OCI-LY1 (cell line): ENCODE results near the gene ELL2.

Source experiments
- H2AFZ ChIP-seq: fragments of 200-600 bp; sonication (generic), shearing (Covaris generic); 2 replicates; pipeline ENCODE4 v1.6.0; 2014; ENCODE audit warnings: antibody characterized with exemption, mild to moderate bottlenecking, low read length
- H3F3A ChIP-seq: fragments of 200-600 bp; sonication (generic), shearing (Covaris generic); 2 replicates; pipeline ENCODE4 v1.6.0; 2014; ENCODE audit warnings: mild to moderate bottlenecking, antibody characterized with exemption, low read length, moderate library complexity; ENCODE audit not compliant: insufficient read depth
- H3K27ac ChIP-seq: fragments of 200-600 bp; sonication (generic); 2 replicates; pipeline ENCODE4 v1.5.1; 2014; ENCODE audit warnings: low read length, mixed run types, mild to moderate bottlenecking, low read depth; ENCODE audit not compliant: poor library complexity, severe bottlenecking
- H3K27me3 ChIP-seq: fragments of 200-600 bp; sonication (generic); 2 replicates; pipeline ENCODE4 v1.6.0; 2014; ENCODE audit warnings: antibody characterized with exemption, mild to moderate bottlenecking, low read length, moderate library complexity; ENCODE audit not compliant: insufficient read depth
- H3K36me3 ChIP-seq: fragments of 200-600 bp; sonication (generic); 2 replicates; pipeline ENCODE4 v1.6.1; 2014; ENCODE audit warnings: mild to moderate bottlenecking, antibody characterized with exemption, low read length, moderate library complexity, mixed read lengths; ENCODE audit not compliant: insufficient read depth
- H3K4me1 ChIP-seq: fragments of 200-600 bp; sonication (generic); 2 replicates; pipeline ENCODE4 v1.5.1; 2014; ENCODE audit warnings: mild to moderate bottlenecking, low read length, moderate library complexity; ENCODE audit not compliant: insufficient read depth, severe bottlenecking
- H3K4me2 ChIP-seq: fragments of 200-600 bp; sonication (generic), shearing (Covaris generic); 2 replicates; pipeline ENCODE4 v1.6.1; 2014; ENCODE audit warnings: low read length
- H3K4me3 ChIP-seq: fragments of 200-600 bp; sonication (generic); 2 replicates; pipeline ENCODE4 v1.5.1; 2014; ENCODE audit warnings: low read length, low read depth, mild to moderate bottlenecking, mixed read lengths; ENCODE audit not compliant: poor library complexity, severe bottlenecking
- H3K79me2 ChIP-seq: fragments of 200-600 bp; shearing (Covaris generic); 2 replicates; pipeline ENCODE4 v1.6.1; 2016; ENCODE audit warnings: mixed run types, low read length, mixed read lengths; ENCODE audit not compliant: insufficient read depth
- H3K9ac ChIP-seq: fragments of 200-600 bp; sonication (generic), shearing (Covaris generic); 2 replicates; pipeline ENCODE4 v1.6.1; 2014; ENCODE audit warnings: mild to moderate bottlenecking, low read length, mixed read lengths
- H3K9me2 ChIP-seq: fragments of 200-600 bp; sonication (generic), shearing (Covaris generic); 2 replicates; pipeline ENCODE4 v1.6.1; 2014; ENCODE audit warnings: low read depth, mild to moderate bottlenecking, low read length, mixed read lengths
- H3K9me3 ChIP-seq: fragments of 200-600 bp; shearing (Covaris generic); 2 replicates; pipeline ENCODE4 v1.6.1; 2014; ENCODE audit warnings: low read length, mixed read lengths
- H4K20me1 ChIP-seq: fragments of 200-600 bp; sonication (generic), shearing (Covaris generic); 2 replicates; pipeline ENCODE4 v1.6.0; 2016; ENCODE audit warnings: mild to moderate bottlenecking, low read length; ENCODE audit not compliant: insufficient read depth
- EZH2 ChIP-seq: fragments of 200-600 bp; sonication (generic), shearing (Covaris generic); IDR thresholded peaks from 2 replicates; pipeline ENCODE4 v1.8.0; 2017; ENCODE audit warnings: borderline replicate concordance, mixed run types, mild to moderate bottlenecking, antibody characterized with exemption, low read length, moderate library complexity, mixed read lengths
- TF ChIP-seq, protein P1 (sequence below): fragments of 200-600 bp; sonication (generic), shearing (Covaris generic); IDR thresholded peaks from 2 replicates; pipeline ENCODE4 v1.5.1; 2017; ENCODE audit warnings: mild to moderate bottlenecking, antibody characterized with exemption, low read length, moderate library complexity, mixed read lengths

The ELL2 gene

DNA sequence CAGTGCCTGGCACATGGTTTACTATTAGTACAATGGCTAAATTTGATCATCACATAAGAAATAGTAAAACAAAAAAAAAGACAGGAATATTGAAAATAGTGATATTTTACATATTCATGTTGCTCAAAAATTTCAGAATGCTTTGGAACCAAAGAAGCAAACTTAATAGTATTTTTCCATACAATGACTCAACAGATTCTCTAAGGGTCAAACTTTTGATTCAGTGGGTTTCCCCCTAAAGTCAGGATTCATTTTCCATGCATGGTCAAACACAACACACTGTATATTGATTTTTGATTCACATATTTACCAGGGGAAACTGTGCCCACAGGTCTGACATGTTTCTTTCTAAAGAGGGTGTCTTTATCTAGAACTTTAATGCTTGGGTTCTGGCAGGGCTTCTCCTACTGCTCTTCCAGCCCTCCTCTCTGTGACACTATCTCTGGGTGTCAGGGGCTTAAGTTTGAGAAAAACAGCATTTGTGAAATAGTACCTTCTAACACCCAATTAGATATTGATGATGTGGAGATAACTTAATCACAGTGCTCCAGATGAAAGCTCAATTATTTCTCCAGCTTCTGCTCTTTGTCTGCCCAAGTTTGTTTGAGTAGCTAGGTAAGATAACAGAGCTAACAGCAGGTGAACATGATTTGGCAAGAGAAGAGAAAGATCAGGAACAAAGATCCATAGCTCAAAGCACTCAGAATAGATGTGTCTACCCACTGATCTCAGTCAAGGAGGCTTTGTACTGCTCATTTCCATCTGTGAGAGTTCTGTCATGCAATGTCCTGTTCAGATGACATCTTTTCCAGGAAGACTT, 35.5 kb upstream of the ELL2 start:
- H3K27ac ChIP-seq, result no peak overlapping the region
- no peaks in the 10 kb centered on the region for H3K9me3 ChIP-seq
- no peak overlapping the region for H3K9ac ChIP-seq
- TF ChIP-seq, protein P1, sequence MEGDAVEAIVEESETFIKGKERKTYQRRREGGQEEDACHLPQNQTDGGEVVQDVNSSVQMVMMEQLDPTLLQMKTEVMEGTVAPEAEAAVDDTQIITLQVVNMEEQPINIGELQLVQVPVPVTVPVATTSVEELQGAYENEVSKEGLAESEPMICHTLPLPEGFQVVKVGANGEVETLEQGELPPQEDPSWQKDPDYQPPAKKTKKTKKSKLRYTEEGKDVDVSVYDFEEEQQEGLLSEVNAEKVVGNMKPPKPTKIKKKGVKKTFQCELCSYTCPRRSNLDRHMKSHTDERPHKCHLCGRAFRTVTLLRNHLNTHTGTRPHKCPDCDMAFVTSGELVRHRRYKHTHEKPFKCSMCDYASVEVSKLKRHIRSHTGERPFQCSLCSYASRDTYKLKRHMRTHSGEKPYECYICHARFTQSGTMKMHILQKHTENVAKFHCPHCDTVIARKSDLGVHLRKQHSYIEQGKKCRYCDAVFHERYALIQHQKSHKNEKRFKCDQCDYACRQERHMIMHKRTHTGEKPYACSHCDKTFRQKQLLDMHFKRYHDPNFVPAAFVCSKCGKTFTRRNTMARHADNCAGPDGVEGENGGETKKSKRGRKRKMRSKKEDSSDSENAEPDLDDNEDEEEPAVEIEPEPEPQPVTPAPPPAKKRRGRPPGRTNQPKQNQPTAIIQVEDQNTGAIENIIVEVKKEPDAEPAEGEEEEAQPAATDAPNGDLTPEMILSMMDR, result no peak
- TF ChIP-seq EZH2, result no peak
- no peak overlapping the region for H3K4me2 ChIP-seq
- H4K20me1 ChIP-seq, result no peaks in the 10 kb centered on the region
- H3K9me2 ChIP-seq, result no peaks in the 10 kb centered on the region
- no peak overlapping the region for H3K4me3 ChIP-seq
- no peaks in the 10 kb centered on the region for H3K79me2 ChIP-seq
- H3K4me1 ChIP-seq, result no peaks in the 10 kb centered on the region
- H2AFZ ChIP-seq, result no peak overlapping the region
- no peaks in the 10 kb centered on the region for H3K27me3 ChIP-seq
- no peaks in the 10 kb centered on the region for H3K36me3 ChIP-seq
- no peaks in the 10 kb centered on the region for H3F3A ChIP-seq

DNA sequence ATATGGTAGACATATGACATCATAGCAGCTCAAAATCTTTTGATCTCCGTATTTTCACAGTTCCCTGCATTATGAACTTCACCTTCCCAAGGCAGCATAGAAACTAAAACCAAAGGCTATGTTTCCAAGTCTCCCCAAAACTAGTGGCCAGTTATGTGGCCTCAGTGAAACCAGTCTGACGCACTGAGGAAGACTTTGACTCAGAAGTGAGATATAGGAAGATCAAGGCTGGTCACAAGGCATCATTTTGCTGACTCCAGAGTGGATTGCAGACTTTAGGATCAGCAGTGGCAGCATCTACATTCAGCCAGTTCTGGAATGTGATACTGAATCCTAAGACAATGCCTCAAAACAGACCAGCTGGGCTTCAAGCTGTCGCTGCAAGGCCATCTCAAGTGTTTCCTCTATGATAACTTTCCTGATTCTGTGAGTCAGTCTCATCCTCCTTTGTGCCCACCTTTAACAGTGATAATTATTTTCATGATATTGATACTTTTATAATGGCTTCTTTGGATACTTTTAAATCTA, 34.4 kb upstream of the ELL2 start:
- H3K36me3 ChIP-seq, result no peaks in the 10 kb centered on the region
- no peaks in the 10 kb centered on the region for H3F3A ChIP-seq
- no peak overlapping the region for H2AFZ ChIP-seq
- TF ChIP-seq, protein P1, result no peak
- TF ChIP-seq EZH2, result no peak
- H4K20me1 ChIP-seq, result no peaks in the 10 kb centered on the region
- no peaks in the 10 kb centered on the region for H3K4me1 ChIP-seq
- H3K4me2 ChIP-seq, result no peak overlapping the region
- no peaks in the 10 kb centered on the region for H3K79me2 ChIP-seq
- no peak overlapping the region for H3K9ac ChIP-seq
- H3K27ac ChIP-seq, result no peak overlapping the region
- no peaks in the 10 kb centered on the region for H3K27me3 ChIP-seq
- no peaks in the 10 kb centered on the region for H3K9me2 ChIP-seq
- no peaks in the 10 kb centered on the region for H3K9me3 ChIP-seq
- H3K4me3 ChIP-seq, result no peak overlapping the region

DNA sequence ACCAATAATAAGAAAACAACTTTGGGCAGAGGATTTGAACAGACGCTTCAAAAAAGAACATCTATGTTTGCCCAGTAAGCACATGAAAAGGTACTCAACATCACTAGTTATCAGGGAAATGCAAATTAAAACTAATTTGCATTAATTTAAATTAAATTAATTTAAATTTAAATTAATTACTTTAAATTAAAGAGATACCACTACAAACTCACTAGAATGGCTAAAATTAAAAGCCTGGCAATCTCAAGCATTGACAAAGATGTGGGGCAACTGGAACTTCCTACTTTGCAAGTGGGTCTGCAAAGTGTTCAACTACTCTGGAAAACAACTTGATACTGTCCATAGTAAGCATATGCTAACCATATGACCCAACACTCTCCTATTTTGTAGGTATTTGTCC, 32.1 kb upstream of the ELL2 start:
- Histone ChIP-seq H3K4me3 (no peak overlapping the region), H3K9me2 (no peaks in the 10 kb centered on the region), H3K27me3 (no peaks in the 10 kb centered on the region), H3K9me3 (no peaks in the 10 kb centered on the region), H4K20me1 (no peaks in the 10 kb centered on the region), H2AFZ (no peak overlapping the region), H3K4me1 (no peaks in the 10 kb centered on the region), H3F3A (no peaks in the 10 kb centered on the region), H3K36me3 (no peaks in the 10 kb centered on the region), H3K9ac (no peak overlapping the region), H3K27ac (no peak overlapping the region), H3K4me2 (no peak overlapping the region), H3K79me2 (no peaks in the 10 kb centered on the region)
- TF ChIP-seq EZH2, result no peak
- TF ChIP-seq, protein P1, result no peak
